ENCODE data around the gene MAP3K8. TPM values are rescaled to one million over a fixed set of nuclear protein-coding genes. Genes with fewer than 3 reads are reported as not detected.

Gene MAP3K8
- total and polyA plus RNA-seq, 8 donors = 2.2 to 38.7 (median 13.3) TPM

GRCh38 chr10:30453764-30454527 is 20.0 kb downstream of the MAP3K8 start:
- TF ChIP-seq EP300 (IDR thresholded peaks at IDR 0.05) = no peak
- no peak for TF ChIP-seq POLR2AphosphoS5 (IDR thresholded peaks at IDR 0.05)
- no peak for TF ChIP-seq POLR2A (IDR thresholded peaks at IDR 0.05)
- TF ChIP-seq CTCF (IDR thresholded peaks at IDR 0.05) = no peak
- Histone ChIP-seq H3K27me3 (no peaks in the 10 kb centered on the region), H3K36me3 (peaks cover 28 to 71% (median 67%) of the 10 kb centered on the region in 4 donors), H3K9me3 (no peaks in the 10 kb centered on the region), H3K4me1 (peaks cover 6 to 52% (median 31%) of the 10 kb centered on the region in 4 donors), H3K4me3 (no peak overlapping the region), H3K27ac (peak overlapping the region in 4 of 5 donors; percentile 54 to 83 (median 72))
- intact Hi-C loops (cut with DNase I; ENCODE audit: low total_unique reads) = no loop called here
- WGBS, 5 donors = 83 to 91% (median 90%) methylated on average over 6 of the region's 6 CpGs
- no peak for DNase-seq

GRCh38 chr10:30454744-30455510 is 20.9 kb downstream of the MAP3K8 start:
- Histone ChIP-seq H3K36me3 (peaks cover 33 to 71% (median 67%) of the 10 kb centered on the region in 4 donors), H3K9me3 (no peaks in the 10 kb centered on the region), H3K27ac (peak overlapping the region in 4 of 5 donors; percentile 54 to 83 (median 72)), H3K27me3 (no peaks in the 10 kb centered on the region), H3K4me3 (no peak overlapping the region), H3K4me1 (peaks cover 10 to 62% (median 32%) of the 10 kb centered on the region in 4 donors)
- no peak for TF ChIP-seq EP300 (IDR thresholded peaks at IDR 0.05)
- TF ChIP-seq POLR2AphosphoS5 (IDR thresholded peaks at IDR 0.05) = peak; percentile 34 to 90 (median 86)
- 34 to 46% (median 37%) methylated on average over 3 of the region's 3 CpGs for WGBS, 5 donors
- intact Hi-C loops (cut with DNase I; ENCODE audit: low total_unique reads) = no loop called here
- DNase-seq = peak in 1 of 2 donors; percentile 80

GRCh38 chr10:30455816-30456215 is 21.8 kb downstream of the MAP3K8 start:
- peak in 1 of 2 donors; percentile 29 for DNase-seq
- peak overlapping the region in 4 of 5 donors; percentile 54 to 83 (median 72) for H3K27ac ChIP-seq
- no peak for TF ChIP-seq POLR2AphosphoS5 (IDR thresholded peaks at IDR 0.05)
- TF ChIP-seq CTCF (IDR thresholded peaks at IDR 0.05) = no peak
- no peak for TF ChIP-seq EP300 (IDR thresholded peaks at IDR 0.05)
- no peak for TF ChIP-seq POLR2A (IDR thresholded peaks at IDR 0.05)
- peaks cover 33 to 71% (median 67%) of the 10 kb centered on the region in 4 donors for H3K36me3 ChIP-seq
- intact Hi-C loops (cut with DNase I; ENCODE audit: low total_unique reads) = no loop called here
- H3K27me3 ChIP-seq = no peaks in the 10 kb centered on the region
- 52 to 70% (median 59%) methylated on average over 4 of the region's 4 CpGs for WGBS, 5 donors
- peaks cover 12 to 67% (median 36%) of the 10 kb centered on the region in 4 donors for H3K4me1 ChIP-seq
- no peak overlapping the region for H3K4me3 ChIP-seq
- no peaks in the 10 kb centered on the region for H3K9me3 ChIP-seq

- Histone ChIP-seq H3K36me3 (peaks cover 33 to 71% (median 67%) of the 10 kb centered on the region in 4 donors), H3K4me3 (no peak overlapping the region), H3K4me1 (peaks cover 12 to 67% (median 37%) of the 10 kb centered on the region in 4 donors), H3K27me3 (no peaks in the 10 kb centered on the region), H3K9me3 (no peaks in the 10 kb centered on the region), H3K27ac (peak overlapping the region in 4 of 5 donors; percentile 43 to 83 (median 72))
- 43 to 51% (median 45%) methylated on average over 4 of the region's 4 CpGs for WGBS, 5 donors
- intact Hi-C loops (cut with DNase I; ENCODE audit: low total_unique reads) = no loop called here
- TF ChIP-seq EP300 (IDR thresholded peaks at IDR 0.05) = no peak
- TF ChIP-seq POLR2A (IDR thresholded peaks at IDR 0.05) = no peak
- no peak for TF ChIP-seq CTCF (IDR thresholded peaks at IDR 0.05)
- no peak for TF ChIP-seq POLR2AphosphoS5 (IDR thresholded peaks at IDR 0.05)
- peak in 1 of 2 donors; percentile 53 for DNase-seq
Measured at GRCh38 chr10:30456266-30456665, 22.3 kb downstream of the MAP3K8 start.

Measured in stomach (tissue), 9 donors.